H9 (cell line): Measurements from ENCODE around the gene ADARB2. TPM values are rescaled to one million over a fixed set of nuclear protein-coding genes. Genes with fewer than 3 reads are reported as not detected.
"Not testable (repeated sequence)": the region's sequence is repeated elsewhere in the genome, so short reads cannot be mapped to it uniquely, and the experiment has no call there.

ENCODE experiments used
- DNase-seq: peaks from one replicate; pipeline ENCODE4 v3.0.0-alpha.2; 2017
- H2AFZ ChIP-seq: one replicate; pipeline ENCODE4 v1.6.1; 2013; ENCODE audit warnings: mild to moderate bottlenecking, low read length, control low read depth, moderate library complexity
- H2AK5ac ChIP-seq: 2 replicates; pipeline ENCODE4 v1.6.1; 2013; ENCODE audit warnings: low read length, control low read depth, mixed read lengths; ENCODE audit not compliant: insufficient read length
- H2BK120ac ChIP-seq: one replicate; pipeline ENCODE4 v1.6.1; 2013; ENCODE audit warnings: low read depth, mild to moderate bottlenecking, low read length, control low read depth, inconsistent platforms; ENCODE audit not compliant: poor library complexity, severe bottlenecking
- H2BK12ac ChIP-seq: 2 replicates; pipeline ENCODE4 v1.6.1; 2013; ENCODE audit warnings: low read length, control low read depth, mixed read lengths, low read depth; ENCODE audit not compliant: insufficient read length
- H2BK15ac ChIP-seq: 2 replicates; pipeline ENCODE4 v1.6.1; 2013; ENCODE audit warnings: low read depth, low read length, control low read depth
- H2BK20ac ChIP-seq: one replicate; pipeline ENCODE4 v1.6.1; 2013; ENCODE audit warnings: low read depth, mild to moderate bottlenecking, low read length, control low read depth, inconsistent platforms; ENCODE audit not compliant: poor library complexity, severe bottlenecking
- H2BK5ac ChIP-seq: 2 replicates; pipeline ENCODE4 v1.6.1; 2013; ENCODE audit warnings: low read length, control low read depth, mixed read lengths; ENCODE audit not compliant: insufficient read length
- H3K14ac ChIP-seq: 2 replicates; pipeline ENCODE4 v1.6.1; 2013; ENCODE audit warnings: low read length, control low read depth; ENCODE audit not compliant: insufficient read depth
- H3K18ac ChIP-seq: 2 replicates; pipeline ENCODE4 v1.6.1; 2013; ENCODE audit warnings: low read depth, mild to moderate bottlenecking, mixed read lengths, low read length, control low read depth; ENCODE audit not compliant: insufficient read length
- H3K23ac ChIP-seq: 2 replicates; pipeline ENCODE4 v1.6.1; 2013; ENCODE audit warnings: low read length, control low read depth, mixed read lengths, low read depth; ENCODE audit not compliant: insufficient read length
- H3K23me2 ChIP-seq: 2 replicates; pipeline ENCODE4 v1.6.1; 2013; ENCODE audit warnings: low read depth, mild to moderate bottlenecking, mixed read lengths, low read length, control low read depth; ENCODE audit not compliant: insufficient read length, poor library complexity, severe bottlenecking
- H3K27ac ChIP-seq: 2 replicates; pipeline ENCODE4 v1.5.1; 2013; ENCODE audit warnings: low read length, control low read depth, mixed read lengths, low read depth; ENCODE audit not compliant: insufficient read length
- H3K27me3 ChIP-seq: 2 replicates; pipeline ENCODE4 v1.6.1; 2013; ENCODE audit warnings: low read length, control low read depth, inconsistent platforms; ENCODE audit not compliant: insufficient read depth
- H3K4ac ChIP-seq: 2 replicates; pipeline ENCODE4 v1.6.1; 2013; ENCODE audit warnings: low read depth, mild to moderate bottlenecking, control low read depth, inconsistent platforms, low read length, moderate library complexity
- H3K4me1 ChIP-seq: 2 replicates; pipeline ENCODE4 v1.6.1; 2013; ENCODE audit warnings: low read length, control low read depth, inconsistent platforms; ENCODE audit not compliant: insufficient read depth
- H3K4me2 ChIP-seq: 2 replicates; pipeline ENCODE4 v1.6.1; 2013; ENCODE audit warnings: low read length, control low read depth, mixed read lengths; ENCODE audit not compliant: insufficient read length, insufficient read depth
- H3K56ac ChIP-seq: 2 replicates; pipeline ENCODE4 v1.6.1; 2013; ENCODE audit warnings: low read depth, mild to moderate bottlenecking, mixed read lengths, low read length, control low read depth; ENCODE audit not compliant: insufficient read length
- H3K79me1 ChIP-seq: 2 replicates; pipeline ENCODE4 v1.6.1; 2013; ENCODE audit warnings: low read depth, mild to moderate bottlenecking, moderate library complexity, low read length, control low read depth, inconsistent platforms; ENCODE audit not compliant: insufficient read depth, poor library complexity, severe bottlenecking
- H3K79me2 ChIP-seq: 2 replicates; pipeline ENCODE4 v1.6.1; 2013; ENCODE audit warnings: low read length, control low read depth, inconsistent platforms; ENCODE audit not compliant: insufficient read depth
- H3K9ac ChIP-seq: 2 replicates; pipeline ENCODE4 v1.6.1; 2013; ENCODE audit warnings: low read length, control low read depth, mixed read lengths; ENCODE audit not compliant: insufficient read length; ENCODE audit errors: extremely low read depth
- H3K9me3 ChIP-seq: one replicate; pipeline ENCODE4 v1.6.1; 2013; ENCODE audit warnings: low read depth, low read length, inconsistent platforms; ENCODE audit not compliant: control insufficient read depth
- H3T11ph ChIP-seq: one replicate; pipeline ENCODE4 v1.6.1; 2013; ENCODE audit warnings: mild to moderate bottlenecking, low read length, control low read depth, inconsistent platforms
- H4K20me1 ChIP-seq: one replicate; pipeline ENCODE4 v1.6.1; 2013; ENCODE audit not compliant: control insufficient read depth, insufficient read length, insufficient read depth
- H4K5ac ChIP-seq: 2 replicates; pipeline ENCODE4 v1.6.1; 2013; ENCODE audit warnings: low read depth, mild to moderate bottlenecking, mixed read lengths, low read length, control low read depth; ENCODE audit not compliant: insufficient read length
- H4K8ac ChIP-seq: replicated peaks from 2 replicates; pipeline ENCODE4 v1.6.1; 2013; ENCODE audit warnings: low read length, control low read depth, mixed read lengths, low read depth; ENCODE audit not compliant: insufficient read length
- H4K91ac ChIP-seq: 2 replicates; pipeline ENCODE4 v1.6.1; 2013; ENCODE audit warnings: low read depth, mild to moderate bottlenecking, moderate library complexity, mixed read lengths, low read length, control low read depth; ENCODE audit not compliant: insufficient read length
- H3K27ac Mint-ChIP-seq, 3 experiments: 2 replicates in 2 of 3; 3 replicates in 1 of 3; pipeline ENCODE4 v1.8.0; 2020 to 2021; ENCODE audit warnings: mixed read lengths in 3 of 3, mild to moderate bottlenecking in 1 of 3, moderate library complexity in 1 of 3
- H3K27me3 Mint-ChIP-seq: 2 replicates; pipeline ENCODE4 v1.8.0; 2021; ENCODE audit warnings: low read depth, mild to moderate bottlenecking, moderate library complexity, mixed read lengths
- H3K36me3 Mint-ChIP-seq, 3 experiments: 2 replicates in 2 of 3; 3 replicates in 1 of 3; pipeline ENCODE4 v1.8.0; 2020 to 2021; ENCODE audit warnings: low read depth in 3 of 3, mixed read lengths in 3 of 3; ENCODE audit not compliant: insufficient read depth in 1 of 3
- H3K4me1 Mint-ChIP-seq, 2 experiments: 2 replicates each; pipeline ENCODE4 v1.8.0; 2020; ENCODE audit warnings: mixed read lengths in 2 of 2
- H3K4me3 Mint-ChIP-seq, 2 experiments: 2 replicates in 1 of 2; 3 replicates in 1 of 2; pipeline ENCODE4 v1.8.0; 2020 to 2021; ENCODE audit warnings: mild to moderate bottlenecking in 2 of 2, mixed read lengths in 2 of 2, moderate library complexity in 1 of 2
- H3K9me3 Mint-ChIP-seq, 2 experiments: 2 replicates in 1 of 2; 3 replicates in 1 of 2; pipeline ENCODE4 v1.8.0; 2020; ENCODE audit warnings: mild to moderate bottlenecking in 2 of 2, mixed read lengths in 2 of 2, moderate library complexity in 1 of 2
- WGBS: extraction: QIAGEN DNeasy Blood & Tissue Kit; methylation state at CpG from one replicate; pipeline ENCODE4 v1.1.7; 2013; ENCODE audit warnings: missing lambda C conversion rate, low lambda C conversion rate, mixed read lengths; ENCODE audit not compliant: insufficient read length; ENCODE audit errors: extremely low coverage; 5-methylcytosine and 5-hydroxymethylcytosine counted together
- total RNA-seq: library from RNA; stranded (reverse); gene quantifications from 2 replicates; pipeline ENCODE4 v1.2.1, GENCODE V29; 2021

Gene ADARB2
- total RNA-seq, 1 experiment from 2014 or later = 0.87 TPM

GRCh38 chr10:1616701-1617100 is 120.6 kb downstream of the ADARB2 start:
- no CpG with 5 or more reads among the region's 9 CpGs for WGBS
- not testable (repeated sequence) for H3K9me3 ChIP-seq, H4K5ac ChIP-seq, H3K27me3 Mint-ChIP-seq, H4K20me1 ChIP-seq, H4K91ac ChIP-seq, H3K79me2 ChIP-seq, DNase-seq, H3K36me3 Mint-ChIP-seq, H3K14ac ChIP-seq, H4K8ac ChIP-seq, H3K4ac ChIP-seq, H3K79me1 ChIP-seq, H2BK120ac ChIP-seq, H3K4me2 ChIP-seq, H3K27ac ChIP-seq, H3T11ph ChIP-seq, H3K23ac ChIP-seq, H3K18ac ChIP-seq, H3K23me2 ChIP-seq, H3K9me3 Mint-ChIP-seq, H2BK5ac ChIP-seq, H3K4me1 ChIP-seq, H3K56ac ChIP-seq, H3K4me3 Mint-ChIP-seq, H2BK15ac ChIP-seq, H3K9ac ChIP-seq, H2AK5ac ChIP-seq, H3K27me3 ChIP-seq, H2BK20ac ChIP-seq, H2AFZ ChIP-seq, H2BK12ac ChIP-seq
- Mint-ChIP-seq H3K27ac (peak overlapping the region; percentile 44 to 95 (median 68); a peak in 5 of 7 replicates), H3K4me1 (peaks cover 18 to 23% of the 10 kb centered on the region in 2 experiments)
